Measurements from ENCODE around the gene CES4A.
"Not testable (repeated sequence)": the region's sequence is repeated elsewhere in the genome, so short reads cannot be mapped to it uniquely, and the experiment has no call there.

CES4A gene

DNA sequence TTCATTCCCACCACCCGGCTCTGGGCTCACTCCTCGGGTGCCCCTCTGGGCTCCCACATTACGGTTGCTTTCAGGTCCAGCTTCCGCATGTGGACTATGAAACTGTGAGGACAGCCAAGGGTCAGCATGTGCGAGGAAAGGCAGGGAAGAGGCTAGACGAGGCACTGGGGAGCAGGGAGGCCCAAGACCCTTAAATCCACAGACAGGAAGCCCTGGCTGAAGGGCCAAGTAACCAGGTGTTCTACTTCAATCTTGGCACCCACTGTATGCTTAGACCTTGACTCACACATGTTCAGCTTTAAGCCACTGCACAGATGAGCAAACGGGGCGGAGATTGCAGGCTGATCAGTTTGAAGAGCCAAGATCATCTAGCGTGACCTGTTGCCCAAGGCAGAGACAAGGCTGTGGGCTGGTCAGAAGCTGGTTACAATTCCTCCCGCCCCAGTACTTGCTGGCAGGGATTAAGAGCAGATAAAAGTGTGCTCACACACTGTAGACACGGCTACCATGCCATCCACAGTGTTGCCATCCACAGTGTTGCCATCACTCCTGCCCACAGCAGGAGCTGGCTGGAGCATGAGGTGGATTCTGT is at the start of gene CES4A:
TSS of gene CES4A (plus strand) at position 393 of the 592 bp plus-strand sequence. CDS start at position 577, 184 bp downstream.
- no peak for FAIRE-seq

DNA sequence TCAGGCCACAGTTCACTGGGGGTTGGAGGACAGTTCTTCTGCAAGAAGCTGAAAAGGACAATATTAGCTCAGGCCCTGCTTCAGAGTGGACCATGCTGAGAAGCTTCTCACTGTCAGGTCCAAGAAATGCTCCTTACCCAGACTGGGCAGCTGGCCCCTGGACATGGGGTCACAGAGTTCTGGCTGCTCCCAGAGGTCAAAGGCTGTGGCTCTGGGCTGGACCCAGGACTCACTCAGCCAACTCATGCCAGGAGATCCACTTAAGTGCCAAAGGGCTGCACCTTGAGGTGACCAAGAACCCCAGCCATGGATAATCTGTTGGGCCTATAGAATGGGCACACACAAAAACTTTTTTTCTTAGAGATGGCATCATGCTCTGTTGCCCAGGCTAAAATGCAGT is 49.0 kb upstream of the CES4A start:
- no peak for FAIRE-seq

DNA sequence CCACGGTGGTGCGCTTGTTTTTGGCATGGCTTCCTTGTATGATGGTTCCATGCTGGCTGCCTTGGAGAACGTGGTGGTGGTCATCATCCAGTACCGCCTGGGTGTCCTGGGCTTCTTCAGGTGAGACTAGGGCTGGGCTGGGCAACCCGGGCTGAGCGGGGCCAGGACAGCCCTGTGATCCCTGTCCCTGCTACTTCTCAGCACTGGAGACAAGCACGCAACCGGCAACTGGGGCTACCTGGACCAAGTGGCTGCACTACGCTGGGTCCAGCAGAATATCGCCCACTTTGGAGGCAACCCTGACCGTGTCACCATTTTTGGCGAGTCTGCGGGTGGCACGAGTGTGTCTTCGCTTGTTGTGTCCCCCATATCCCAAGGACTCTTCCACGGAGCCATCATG is 48.2 kb upstream of the CES4A start:
- no peak for FAIRE-seq

DNA sequence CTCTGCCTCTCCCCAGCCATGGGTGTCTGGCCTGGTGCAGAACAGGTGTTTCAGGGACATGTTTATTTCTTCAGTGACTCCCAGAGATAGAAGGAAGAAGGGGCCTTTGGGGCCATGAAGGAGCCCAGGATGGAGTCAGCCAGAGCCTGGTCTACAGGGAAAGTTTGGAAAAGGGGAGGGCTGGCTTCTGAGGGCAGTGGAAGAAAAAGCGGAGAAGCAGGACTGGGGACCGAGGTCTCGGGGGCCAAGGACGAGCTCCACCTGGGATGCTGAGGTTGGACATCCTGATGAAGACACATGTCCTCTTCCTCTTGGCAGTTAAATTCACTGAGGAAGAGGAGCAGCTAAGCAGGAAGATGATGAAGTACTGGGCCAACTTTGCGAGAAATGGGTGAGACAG is 45.4 kb upstream of the CES4A start:
- no peak for FAIRE-seq

DNA sequence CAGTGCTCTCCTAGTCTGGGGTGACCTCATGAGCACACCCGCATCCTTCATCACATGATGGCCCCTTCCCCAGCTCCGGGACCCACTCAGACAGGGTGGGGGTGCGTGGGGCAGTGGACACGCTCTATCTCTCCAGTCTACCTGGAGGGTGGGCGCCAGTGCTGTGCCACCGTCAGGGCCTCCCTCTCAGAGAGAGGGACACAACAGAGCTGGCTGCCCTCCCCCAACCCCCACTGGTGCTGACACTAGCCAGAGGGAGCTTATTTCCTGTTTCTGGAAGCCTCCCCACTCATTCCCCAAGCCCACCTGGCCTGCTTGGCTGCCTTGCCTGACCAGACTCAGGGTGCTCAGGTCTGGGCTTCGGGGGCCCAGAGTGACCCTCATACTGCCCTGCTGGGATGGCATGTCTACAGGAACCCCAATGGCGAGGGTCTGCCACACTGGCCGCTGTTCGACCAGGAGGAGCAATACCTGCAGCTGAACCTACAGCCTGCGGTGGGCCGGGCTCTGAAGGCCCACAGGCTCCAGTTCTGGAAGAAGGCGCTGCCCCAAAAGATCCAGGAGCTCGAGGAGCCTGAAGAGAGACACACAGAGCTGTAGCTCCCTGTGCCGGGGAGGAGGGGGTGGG is 44.8 kb upstream of the CES4A start:
- FAIRE-seq, result no peak

DNA sequence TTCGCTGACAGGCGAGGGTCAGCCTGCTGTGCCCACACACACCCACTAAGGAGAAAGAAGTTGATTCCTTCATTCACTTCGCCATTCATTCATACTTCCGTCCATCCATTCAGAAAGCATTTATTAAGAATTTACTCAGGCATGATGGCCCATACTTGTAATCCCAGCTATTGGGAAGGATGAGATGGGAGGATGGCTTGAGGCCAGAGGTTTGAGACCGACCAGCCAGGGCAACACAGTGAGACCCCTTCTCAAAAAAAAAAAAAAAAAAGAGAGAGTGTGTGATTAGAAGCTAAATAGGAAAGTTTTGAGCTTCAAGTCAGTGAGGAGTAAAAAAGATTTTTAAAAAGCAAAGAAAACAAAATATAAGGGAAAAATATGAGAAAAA is 44.3 kb upstream of the CES4A start:
- FAIRE-seq, result no peak

DNA sequence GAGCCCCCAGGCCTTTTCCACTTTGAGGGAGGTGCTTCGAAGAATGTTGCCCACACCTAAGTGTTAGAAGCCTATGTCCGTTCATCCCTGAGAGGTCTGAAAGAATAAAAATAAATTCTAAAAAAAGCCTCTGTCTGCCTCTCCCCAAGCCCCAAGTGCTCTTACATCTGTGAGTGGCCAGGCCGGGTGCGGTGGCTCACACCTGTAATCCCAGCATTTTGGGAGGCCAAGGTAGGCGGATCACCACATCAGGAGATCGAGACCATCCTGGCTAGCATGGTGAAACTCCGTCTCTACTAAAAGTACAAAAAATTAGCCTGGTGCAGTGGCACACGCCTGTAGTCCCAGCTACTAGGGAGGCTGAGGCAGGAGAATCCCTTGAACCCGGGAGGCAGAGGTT is 43.4 kb upstream of the CES4A start:
- FAIRE-seq, result not testable (repeated sequence)

DNA sequence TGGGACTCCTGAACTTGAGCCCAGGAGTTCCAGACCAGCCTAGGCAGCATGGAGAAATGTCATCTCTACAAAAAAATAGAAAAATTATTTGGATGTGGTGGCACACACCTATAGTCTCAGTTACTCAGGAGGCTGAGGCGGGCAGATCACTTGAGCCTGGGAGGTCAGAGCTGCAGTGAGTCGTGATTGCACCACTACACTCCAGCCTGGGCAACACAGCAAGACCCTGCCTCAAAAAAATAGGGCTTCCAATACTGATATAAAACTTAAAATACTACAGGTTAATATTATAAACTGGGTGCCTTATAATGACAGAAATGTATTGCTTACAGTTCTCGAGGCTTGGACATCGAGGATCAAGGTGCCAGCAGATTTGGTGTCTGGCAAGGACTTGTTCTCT is 42.5 kb upstream of the CES4A start:
- no peak for FAIRE-seq

DNA sequence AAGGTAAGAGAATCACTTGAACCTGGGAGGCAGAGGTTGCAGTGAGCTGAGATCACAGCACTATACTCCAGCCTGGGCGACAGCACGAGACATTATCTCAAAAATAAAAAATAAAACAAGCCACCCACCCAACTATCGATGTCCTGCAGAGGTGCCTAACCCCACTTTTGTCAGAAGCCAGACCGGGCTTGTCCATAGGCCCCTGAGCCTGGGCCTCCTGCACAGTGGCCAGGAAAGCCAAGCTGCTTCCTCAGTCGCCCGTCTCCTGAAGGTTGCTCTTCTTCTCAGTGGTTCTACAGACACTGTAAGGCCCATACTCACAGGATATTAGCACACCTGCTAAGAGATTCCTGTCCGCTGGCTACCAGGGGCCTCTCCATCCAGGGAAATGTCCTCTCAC is 41.8 kb upstream of the CES4A start:
- no peak for FAIRE-seq

DNA sequence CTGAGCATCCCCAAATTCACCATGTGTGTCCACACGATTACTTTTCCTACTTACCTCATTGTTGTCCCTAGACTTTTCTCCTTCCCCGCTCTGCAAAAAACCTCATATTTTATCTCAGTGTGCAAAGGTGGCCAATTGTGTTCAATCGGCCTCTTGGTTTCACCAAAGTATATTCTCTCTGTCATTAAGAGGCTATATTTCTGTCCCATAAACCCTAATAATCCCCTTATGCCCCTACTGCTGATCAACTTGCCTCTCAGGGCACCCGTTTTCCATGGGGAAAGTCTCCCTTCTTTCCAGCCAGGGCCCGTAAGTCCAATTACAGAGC is 41.5 kb upstream of the CES4A start:
- no peak for FAIRE-seq

DNA sequence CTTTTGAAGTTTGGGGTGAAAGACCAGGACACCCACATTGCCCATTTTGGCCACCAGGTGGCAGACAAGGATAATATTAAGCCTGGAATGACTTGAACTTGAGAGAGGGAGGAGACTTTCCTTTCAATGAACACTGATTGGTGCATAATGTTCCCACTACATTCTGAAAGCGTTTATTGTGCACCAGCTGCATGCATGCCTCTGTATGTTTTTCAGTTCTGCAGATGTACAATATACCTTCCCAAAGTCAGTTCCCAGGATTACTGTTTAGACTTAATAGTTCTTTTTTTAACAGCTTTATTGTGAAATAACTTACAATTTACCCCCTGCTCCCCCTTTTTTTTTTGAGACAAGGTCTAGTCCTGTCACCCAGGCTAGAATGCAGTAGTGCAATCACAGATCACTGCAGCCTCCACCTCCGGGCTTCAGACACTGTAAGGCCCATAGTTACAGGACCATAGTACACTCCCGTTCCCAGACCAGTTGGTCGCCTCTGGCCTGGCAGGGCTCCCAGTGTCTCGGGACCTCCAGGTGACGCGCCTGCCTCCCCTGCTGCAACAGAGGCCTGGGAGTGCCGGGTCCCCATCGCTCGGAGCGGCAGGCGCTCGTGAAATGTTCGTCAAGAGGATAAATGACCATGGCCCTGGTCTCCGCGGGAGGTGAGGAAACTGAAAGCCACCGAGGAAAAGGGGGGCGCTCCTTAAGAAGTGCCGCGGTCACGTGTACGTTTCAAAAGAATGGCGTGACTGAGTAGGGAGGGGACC is 40.9 kb upstream of the CES4A start:
- FAIRE-seq, result peak; percentile 60

DNA sequence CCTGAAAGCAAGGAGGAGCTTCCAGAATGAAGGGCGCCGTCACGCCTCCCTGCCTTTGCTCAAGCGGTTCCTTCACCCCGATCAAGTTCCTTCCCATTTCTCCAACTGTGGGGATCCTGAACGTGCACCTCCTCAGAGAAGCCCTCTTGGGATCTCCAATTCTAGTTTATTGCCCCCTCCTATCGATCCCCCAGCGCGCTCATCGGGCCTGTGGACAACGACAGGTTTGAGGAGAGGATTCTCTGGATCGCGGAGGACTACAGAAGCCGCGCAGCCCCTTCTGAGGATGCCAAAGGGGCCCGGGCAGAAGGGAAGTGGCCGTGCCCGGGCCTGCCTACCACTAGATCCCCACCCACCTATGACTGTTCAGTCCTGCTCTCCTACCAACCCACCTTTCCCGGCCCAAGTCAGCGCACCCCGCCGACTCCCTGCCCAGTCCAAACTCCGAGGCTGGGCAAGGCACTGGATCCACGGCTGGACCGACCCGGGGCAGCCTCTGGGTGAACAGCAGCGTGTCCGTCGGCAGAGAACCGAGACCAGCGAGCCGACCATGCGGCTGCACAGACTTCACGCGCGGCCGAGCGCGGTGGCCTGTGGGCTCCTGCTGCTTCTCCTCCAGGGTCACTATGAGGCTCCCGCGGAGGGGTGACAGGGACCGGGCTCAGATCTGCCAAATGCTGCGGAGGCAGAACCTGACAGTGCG is 40.1 kb upstream of the CES4A start:
- no peak for FAIRE-seq

DNA sequence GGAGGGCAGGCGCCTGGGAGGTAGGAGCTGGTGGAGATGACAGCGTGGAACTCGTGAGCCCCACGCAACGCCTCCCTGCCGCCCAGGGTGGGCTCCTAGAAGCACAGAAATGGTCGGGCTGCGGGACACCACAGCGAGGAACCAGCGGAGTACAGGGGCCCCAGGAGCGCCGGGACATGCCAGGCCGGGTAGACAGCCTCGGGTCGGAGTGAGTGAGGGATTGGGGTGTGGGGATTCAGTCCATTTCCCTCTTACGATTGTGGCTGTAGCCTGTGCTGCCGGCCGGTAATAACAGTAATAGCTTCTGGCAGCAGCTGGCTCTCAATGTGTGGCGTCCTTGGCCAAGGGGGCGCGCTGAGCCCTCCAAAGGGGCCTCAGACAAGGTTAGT is 39.6 kb upstream of the CES4A start:
- no peak for FAIRE-seq

DNA sequence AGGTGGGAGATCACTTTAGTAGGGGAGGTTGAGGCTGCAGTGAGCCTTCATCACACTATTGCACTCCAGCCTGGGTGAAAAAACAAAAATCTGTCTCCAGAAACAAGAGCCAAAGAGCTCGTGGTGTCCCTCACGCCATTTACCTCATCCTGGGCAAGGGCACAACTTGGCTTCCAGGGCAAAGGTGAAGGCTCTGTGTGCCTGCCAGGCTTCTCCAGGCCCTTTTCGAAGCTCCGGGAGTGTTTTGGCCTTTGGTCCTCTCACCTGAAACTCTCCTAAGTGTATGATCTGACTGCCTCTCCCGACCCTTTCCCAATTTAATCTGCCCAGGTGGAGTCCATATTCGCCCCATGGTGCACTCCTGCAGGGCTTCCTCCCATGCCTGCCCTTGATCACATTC is 38.9 kb upstream of the CES4A start:
- no peak for FAIRE-seq

DNA sequence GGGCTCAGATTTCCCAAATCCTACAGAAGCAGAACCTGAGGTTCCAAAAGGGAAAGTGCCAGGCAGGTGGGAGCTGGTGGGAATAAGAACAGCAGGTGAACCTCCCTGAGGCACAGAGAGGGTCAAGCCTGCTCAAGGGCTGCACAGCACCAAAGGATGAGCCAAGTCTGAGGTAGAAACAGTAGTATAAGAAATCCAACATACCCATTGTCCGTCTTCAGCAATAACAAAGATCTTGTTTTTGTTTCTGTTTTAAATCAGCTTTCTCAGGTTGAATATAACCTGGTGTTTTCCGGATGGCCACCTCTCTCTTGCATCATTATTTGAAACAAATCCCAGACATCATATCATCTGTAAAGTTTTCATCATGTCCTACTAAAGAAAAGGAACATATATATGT is 38.0 kb upstream of the CES4A start:
- no peak for FAIRE-seq

DNA sequence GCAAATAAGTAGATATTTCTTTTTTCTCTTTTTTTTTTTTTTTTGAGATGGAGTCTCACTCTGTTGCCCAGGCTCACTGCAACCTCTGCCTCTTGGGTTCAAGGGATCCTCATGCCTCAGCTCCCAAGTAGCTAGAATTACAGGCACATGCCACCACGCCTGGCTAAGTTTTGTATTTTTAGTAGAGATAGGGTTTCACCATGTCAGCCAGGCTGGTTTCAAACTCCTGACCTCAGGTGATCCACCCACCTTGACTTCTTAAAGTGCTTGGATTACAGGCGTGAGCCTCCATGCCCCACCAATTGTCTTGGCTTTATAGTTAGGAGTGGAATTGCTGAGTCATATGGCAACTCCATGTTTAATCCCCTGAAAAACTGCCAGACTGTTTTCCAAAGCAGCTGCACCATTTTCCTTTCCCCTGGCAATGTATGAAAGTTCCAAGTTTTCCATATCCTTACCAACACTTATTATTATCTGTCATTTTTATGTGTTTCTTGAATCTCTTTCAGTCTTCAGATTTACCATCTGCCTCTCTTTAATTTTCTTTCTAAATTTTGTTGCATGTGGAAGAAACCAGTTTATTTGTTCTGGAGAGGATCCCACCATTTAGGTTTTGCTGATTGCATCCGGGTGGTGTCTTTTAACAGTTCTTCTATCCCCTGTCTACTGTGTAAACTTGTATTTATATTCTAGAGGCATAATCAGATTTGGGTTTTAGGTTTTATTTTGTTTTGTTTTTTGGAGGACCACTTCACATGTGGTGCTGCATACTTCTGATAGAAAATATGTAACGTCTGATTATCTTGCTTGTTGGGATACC is 37.2 kb upstream of the CES4A start:
- FAIRE-seq, result no peak

DNA sequence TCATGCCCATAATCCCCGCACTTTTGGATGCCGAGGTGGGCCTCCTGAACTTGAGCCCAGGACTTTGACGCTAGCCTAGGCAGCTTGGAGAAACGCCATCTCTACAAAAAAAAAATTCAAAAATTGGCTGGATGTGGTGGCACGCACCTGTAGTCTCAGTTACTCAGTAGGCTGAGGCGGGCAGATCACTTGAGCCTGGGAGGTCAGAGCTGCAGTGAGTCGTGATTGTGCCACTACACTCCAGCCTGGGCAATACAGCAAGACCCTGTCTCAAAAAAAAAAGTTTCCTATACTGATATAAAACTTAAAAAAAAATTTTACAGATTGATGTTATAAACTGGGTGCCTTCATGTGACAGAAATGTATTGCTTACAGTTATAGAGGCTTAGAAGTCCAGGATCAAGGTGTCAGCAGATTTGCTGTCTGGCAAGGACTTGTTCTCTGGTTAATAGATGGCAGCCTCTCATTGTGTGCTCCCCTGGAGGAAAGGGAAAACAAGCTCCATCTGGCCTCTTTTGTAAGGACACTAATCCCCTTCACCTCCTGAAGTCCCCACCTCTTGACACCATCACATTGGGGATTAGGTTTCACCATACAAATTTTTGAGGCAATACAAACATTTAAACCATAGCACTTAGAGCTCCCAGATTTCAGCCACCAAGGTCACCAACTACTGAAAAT is 35.8 kb upstream of the CES4A start:
- no peak for FAIRE-seq

DNA sequence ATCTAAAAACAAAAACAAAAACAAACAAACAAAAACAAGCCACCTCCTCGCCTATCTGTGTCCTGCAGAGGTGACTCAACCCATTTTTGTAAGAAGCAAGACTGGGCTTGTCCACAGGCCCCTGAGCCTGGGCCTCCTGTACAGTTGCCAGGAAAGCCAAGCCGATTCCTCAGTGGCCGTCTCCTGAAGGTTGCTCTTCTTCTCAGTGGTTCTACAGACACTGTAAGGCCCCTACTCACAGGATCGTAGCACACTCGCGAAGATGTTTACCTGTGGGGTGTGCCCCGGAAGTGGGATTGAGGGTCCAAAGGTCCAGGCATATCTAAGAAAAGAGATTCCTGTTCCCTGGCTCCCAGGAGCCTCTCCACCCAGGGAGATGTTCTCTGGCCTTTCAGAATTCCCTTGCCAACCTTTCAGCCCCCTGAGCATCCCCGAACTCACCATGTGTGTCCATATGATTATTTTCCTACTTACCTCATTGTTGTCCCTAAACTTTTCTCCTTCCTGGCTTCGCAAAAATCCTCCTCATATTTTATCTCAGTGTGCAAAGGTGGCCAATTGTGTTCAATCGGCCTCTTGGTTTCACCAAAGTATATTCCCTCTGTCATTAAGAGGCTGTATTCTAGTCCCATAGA is 34.8 kb upstream of the CES4A start:
- no peak for FAIRE-seq

DNA sequence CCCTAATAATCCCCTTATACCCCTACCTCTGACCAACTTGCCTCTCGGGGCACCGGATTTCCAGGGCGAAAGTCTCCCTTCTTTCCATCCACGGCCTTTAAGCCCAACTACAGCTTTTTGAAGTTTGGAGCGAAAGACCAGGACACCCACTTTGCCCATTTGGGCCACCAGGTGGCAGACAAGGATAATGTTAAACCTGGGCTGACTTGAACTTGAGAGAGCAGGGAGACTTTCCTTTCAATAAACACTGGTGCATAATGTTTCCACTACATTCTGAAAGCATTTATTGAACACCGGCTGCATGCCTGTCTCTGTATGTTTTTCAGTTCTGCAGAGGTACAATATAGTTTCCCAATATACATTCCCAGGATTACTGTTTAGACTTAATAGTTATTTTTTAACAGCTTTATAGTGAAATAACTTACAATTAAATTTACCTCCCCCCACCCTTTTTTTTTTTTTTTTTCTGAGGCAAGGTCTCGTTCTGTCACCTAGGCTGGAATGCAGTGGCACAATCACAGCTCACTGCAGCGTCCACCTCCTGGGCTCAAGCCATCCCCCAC is 34.2 kb upstream of the CES4A start:
- FAIRE-seq, result no peak

DNA sequence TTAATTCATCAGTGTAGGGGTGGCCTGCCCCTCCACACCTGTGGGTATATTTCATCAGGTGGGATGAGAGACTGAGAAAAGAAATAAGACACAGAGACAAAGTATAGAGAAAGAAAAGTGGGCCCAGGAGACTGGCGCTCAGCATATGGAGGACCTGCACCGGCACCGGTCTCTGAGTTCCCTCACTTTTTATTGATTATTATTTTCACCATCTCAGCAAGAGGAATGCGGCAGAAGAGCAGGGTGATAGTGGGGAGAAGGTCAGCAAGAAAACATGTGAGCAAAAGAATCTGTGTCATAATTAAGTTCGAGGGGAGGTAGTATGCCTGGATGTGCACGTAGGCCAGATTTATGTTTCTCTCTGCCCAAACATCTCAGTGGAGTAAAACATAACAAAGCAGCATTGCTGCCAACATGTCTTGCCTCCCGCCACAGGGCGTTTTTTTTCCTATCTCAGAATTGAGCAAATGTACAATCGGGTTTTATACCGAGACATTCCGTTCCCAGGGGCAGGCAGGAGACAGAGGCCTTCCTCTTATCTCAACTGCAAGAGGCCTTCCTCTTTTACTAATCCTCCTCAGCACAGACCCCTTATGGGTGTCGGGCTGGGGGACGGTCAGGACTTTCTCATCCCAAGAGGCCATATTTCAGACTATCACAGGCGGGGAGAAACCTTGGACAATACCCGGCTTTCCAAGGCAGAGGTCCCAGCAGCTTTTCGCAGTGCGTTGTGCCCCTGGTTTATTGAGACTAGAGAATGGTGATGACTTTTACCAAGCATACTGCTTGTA is 32.8 kb upstream of the CES4A start:
- FAIRE-seq, result not testable (repeated sequence)

DNA sequence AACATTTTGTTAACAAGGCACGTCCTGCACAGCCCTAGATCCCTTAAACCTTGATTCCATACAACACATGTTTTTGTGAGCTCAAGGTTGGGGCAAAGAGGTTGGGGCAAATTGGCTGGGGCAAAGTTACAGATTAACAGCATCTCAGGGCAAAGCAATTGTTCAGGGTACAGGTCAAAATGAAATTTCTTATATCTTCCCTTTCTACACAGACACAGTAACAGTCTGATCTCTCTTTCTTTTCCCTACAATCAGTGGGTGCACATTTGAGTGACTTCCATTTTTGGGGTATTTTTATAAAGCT is 32.3 kb upstream of the CES4A start:
- not testable (repeated sequence) for FAIRE-seq
